PFSK-1 (cell line): ENCODE data around the gene KCTD5.

ENCODE experiments used
- FOXP2 ChIP-seq: optimal IDR thresholded peaks from 2 replicates; pipeline ENCODE3; 2011; ENCODE audit warnings: borderline replicate concordance, control low read depth, inconsistent platforms; ENCODE audit not compliant: insufficient read depth; ENCODE audit errors: extremely low read length, extremely low read depth
- POLR2AphosphoS5 ChIP-seq: IDR thresholded peaks from 2 replicates; pipeline ENCODE4 v1.6.1; 2012; ENCODE audit warnings: low read depth, mild to moderate bottlenecking, control low read depth, low read length, moderate library complexity
- SIN3A ChIP-seq: IDR thresholded peaks from 2 replicates; pipeline ENCODE4 v1.6.1; 2012; ENCODE audit warnings: mild to moderate bottlenecking, low read length, moderate library complexity, borderline replicate concordance; ENCODE audit not compliant: insufficient read depth
- TAF1 ChIP-seq: IDR thresholded peaks from 2 replicates; pipeline ENCODE4 v1.6.1; 2012; ENCODE audit warnings: low read length, control low read depth, borderline replicate concordance; ENCODE audit not compliant: insufficient read depth
- TF ChIP-seq, protein P1 (sequence below), 2 experiments: IDR thresholded peaks; 2 replicates each; pipeline versions ENCODE4 v1.6.1 to v1.8.0; 2011 to 2012; ENCODE audit warnings: low read depth in 2 of 2, low read length in 2 of 2, control low read depth in 1 of 2, inconsistent platforms in 1 of 2, mild to moderate bottlenecking in 1 of 2, moderate library complexity in 1 of 2; ENCODE audit not compliant: insufficient read depth in 1 of 2

DNA sequence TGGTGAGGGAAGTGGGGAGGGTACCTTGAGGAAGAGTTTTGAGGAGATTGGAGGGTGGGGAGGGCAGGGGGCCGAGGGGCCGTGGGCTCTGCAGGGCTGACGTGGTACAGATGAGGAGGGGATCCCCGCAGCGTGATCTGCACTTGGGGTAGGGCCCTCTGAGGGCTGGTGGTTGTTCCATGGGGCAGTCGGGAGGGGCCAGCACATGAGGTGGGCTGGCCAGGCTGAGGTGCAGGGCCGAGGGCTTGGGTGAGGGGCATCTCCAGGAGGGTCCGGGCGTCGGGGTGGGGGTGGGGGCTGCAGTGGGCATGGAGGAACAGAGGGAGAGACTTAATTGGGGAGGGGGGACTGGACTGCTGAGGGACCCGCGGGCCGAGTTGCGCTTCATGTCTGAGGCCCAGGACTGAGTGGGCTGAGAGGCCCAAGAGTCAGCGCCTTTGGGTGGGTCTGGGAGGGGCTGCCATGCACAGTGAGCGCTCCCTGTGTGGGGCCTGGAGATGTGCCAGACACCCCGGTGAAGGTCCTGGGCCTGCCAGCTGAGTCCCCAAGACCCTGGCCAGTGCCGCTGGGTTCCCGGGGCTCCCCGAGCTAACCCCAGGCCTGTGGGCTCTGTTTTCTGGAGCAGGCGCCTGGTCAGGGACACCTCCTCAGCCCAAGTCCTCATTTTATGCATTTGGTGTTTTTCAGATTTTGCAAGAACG, 24.4 kb downstream of the KCTD5 start:
- no peak for TF ChIP-seq TAF1
- TF ChIP-seq SIN3A: no peak
- TF ChIP-seq POLR2AphosphoS5: no peak
- TF ChIP-seq, protein P1, sequence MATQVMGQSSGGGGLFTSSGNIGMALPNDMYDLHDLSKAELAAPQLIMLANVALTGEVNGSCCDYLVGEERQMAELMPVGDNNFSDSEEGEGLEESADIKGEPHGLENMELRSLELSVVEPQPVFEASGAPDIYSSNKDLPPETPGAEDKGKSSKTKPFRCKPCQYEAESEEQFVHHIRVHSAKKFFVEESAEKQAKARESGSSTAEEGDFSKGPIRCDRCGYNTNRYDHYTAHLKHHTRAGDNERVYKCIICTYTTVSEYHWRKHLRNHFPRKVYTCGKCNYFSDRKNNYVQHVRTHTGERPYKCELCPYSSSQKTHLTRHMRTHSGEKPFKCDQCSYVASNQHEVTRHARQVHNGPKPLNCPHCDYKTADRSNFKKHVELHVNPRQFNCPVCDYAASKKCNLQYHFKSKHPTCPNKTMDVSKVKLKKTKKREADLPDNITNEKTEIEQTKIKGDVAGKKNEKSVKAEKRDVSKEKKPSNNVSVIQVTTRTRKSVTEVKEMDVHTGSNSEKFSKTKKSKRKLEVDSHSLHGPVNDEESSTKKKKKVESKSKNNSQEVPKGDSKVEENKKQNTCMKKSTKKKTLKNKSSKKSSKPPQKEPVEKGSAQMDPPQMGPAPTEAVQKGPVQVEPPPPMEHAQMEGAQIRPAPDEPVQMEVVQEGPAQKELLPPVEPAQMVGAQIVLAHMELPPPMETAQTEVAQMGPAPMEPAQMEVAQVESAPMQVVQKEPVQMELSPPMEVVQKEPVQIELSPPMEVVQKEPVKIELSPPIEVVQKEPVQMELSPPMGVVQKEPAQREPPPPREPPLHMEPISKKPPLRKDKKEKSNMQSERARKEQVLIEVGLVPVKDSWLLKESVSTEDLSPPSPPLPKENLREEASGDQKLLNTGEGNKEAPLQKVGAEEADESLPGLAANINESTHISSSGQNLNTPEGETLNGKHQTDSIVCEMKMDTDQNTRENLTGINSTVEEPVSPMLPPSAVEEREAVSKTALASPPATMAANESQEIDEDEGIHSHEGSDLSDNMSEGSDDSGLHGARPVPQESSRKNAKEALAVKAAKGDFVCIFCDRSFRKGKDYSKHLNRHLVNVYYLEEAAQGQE (IDR thresholded peaks at IDR 0.05; ENCODE audit: insufficient read depth in 1 of 2, low read depth in 2 of 2, low read length in 2 of 2): no peak
- no peak for TF ChIP-seq FOXP2
